Muscle of leg (tissue), 11 donors: Measurements from ENCODE around the gene WDR1. TPM values are rescaled to one million over a fixed set of nuclear protein-coding genes. Genes with fewer than 3 reads are reported as not detected.

Experiments used
- DNase-seq: peaks from one replicate; pipeline ENCODE4 v3.0.0; 2013
- H3K27ac ChIP-seq: one replicate; pipeline ENCODE4 v1.5.1; 2013; ENCODE audit warnings: mild to moderate bottlenecking, low read length, control low read depth
- H3K27me3 ChIP-seq: one replicate; pipeline ENCODE4 v1.6.1; 2013; ENCODE audit warnings: low read length; ENCODE audit not compliant: control insufficient read depth, insufficient read depth
- H3K36me3 ChIP-seq: one replicate; pipeline ENCODE4 v1.6.1; 2013; ENCODE audit warnings: low read length; ENCODE audit not compliant: control insufficient read depth, insufficient read depth
- H3K4me1 ChIP-seq: one replicate; pipeline ENCODE4 v1.6.1; 2013; ENCODE audit warnings: low read length; ENCODE audit not compliant: control insufficient read depth, insufficient read depth
- H3K4me3 ChIP-seq: one replicate; pipeline ENCODE4 v1.5.1; 2013; ENCODE audit warnings: low read length, control low read depth
- H3K9me3 ChIP-seq: replicated peaks from 2 replicates; pipeline ENCODE4 v1.6.1; 2013; ENCODE audit warnings: low read depth, low read length; ENCODE audit not compliant: control insufficient read depth
- WGBS: methylation state at CpG from one replicate; pipeline ENCODE4 v1.1.5; 2013; ENCODE audit warnings: missing lambda C conversion rate; ENCODE audit not compliant: insufficient coverage; 5-methylcytosine and 5-hydroxymethylcytosine counted together
- polyA plus RNA-seq, 8 donors: library from polyadenylated mRNA; unstranded; fragments of 120-200 nt; gene quantifications; one replicate each; pipeline versions ENCODE4 v1.2.1 to v1.2.3, GENCODE V29; 2013; ENCODE audit warnings: inconsistent platforms in 1 of 8, low replicate concordance in 1 of 8; ENCODE audit not compliant: insufficient read length in 8 of 8, insufficient read depth in 1 of 8
- total RNA-seq: library from RNA; stranded (reverse); fragments of 120-200 nt; gene quantifications from one replicate; pipeline ENCODE4 v1.2.4, GENCODE V29; 2013

Gene WDR1
- total and polyA plus RNA-seq, 9 donors = 97.0 to 178 (median 152) TPM

- 23% methylated on average over 3 of the region's 7 CpGs for WGBS
- H3K36me3 ChIP-seq = no peaks in the 10 kb centered on the region
- H3K27me3 ChIP-seq = no peaks in the 10 kb centered on the region
- H3K4me1 ChIP-seq = peaks cover 58% of the 10 kb centered on the region
- DNase-seq = no peak
- H3K9me3 ChIP-seq = no peaks in the 10 kb centered on the region
- no peak overlapping the region for H3K4me3 ChIP-seq
- H3K27ac ChIP-seq = peak overlapping the region; percentile 42
These were observed 85.5 kb downstream of the WDR1 start for GRCh38 chr4:10030972-10031667.

- no peaks in the 10 kb centered on the region for H3K27me3 ChIP-seq
- H3K27ac ChIP-seq = no peak overlapping the region
- no peaks in the 10 kb centered on the region for H3K36me3 ChIP-seq
- no peaks in the 10 kb centered on the region for H3K9me3 ChIP-seq
- peaks cover 48% of the 10 kb centered on the region for H3K4me1 ChIP-seq
- WGBS = no CpG with 5 or more reads among the region's 4 CpGs
- DNase-seq = no peak
- no peak overlapping the region for H3K4me3 ChIP-seq
These were observed 87.2 kb downstream of the WDR1 start for GRCh38 chr4:10029403-10029802.

GRCh38 chr4:10028910-10029309 lies 87.7 kb downstream of the WDR1 start:
- 60% methylated on average over 3 of the region's 4 CpGs for WGBS
- no peaks in the 10 kb centered on the region for H3K9me3 ChIP-seq
- H3K36me3 ChIP-seq = no peaks in the 10 kb centered on the region
- H3K4me3 ChIP-seq = no peak overlapping the region
- DNase-seq = no peak
- H3K27me3 ChIP-seq = no peaks in the 10 kb centered on the region
- peaks cover 46% of the 10 kb centered on the region for H3K4me1 ChIP-seq
- no peak overlapping the region for H3K27ac ChIP-seq

- H3K4me3 ChIP-seq = no peak overlapping the region
- DNase-seq = peak; percentile 54
- H3K9me3 ChIP-seq = no peaks in the 10 kb centered on the region
- no peaks in the 10 kb centered on the region for H3K27me3 ChIP-seq
- H3K4me1 ChIP-seq = peaks cover 42% of the 10 kb centered on the region
- no peaks in the 10 kb centered on the region for H3K36me3 ChIP-seq
- no peak overlapping the region for H3K27ac ChIP-seq
- WGBS = 72% methylated on average over 2 of the region's 9 CpGs
These were observed 90.1 kb downstream of the WDR1 start for GRCh38 chr4:10026485-10026884.

GRCh38 chr4:10025230-10025806 lies 91.3 kb downstream of the WDR1 start:
- Histone ChIP-seq H3K27me3 (no peaks in the 10 kb centered on the region), H3K4me1 (peaks cover 41% of the 10 kb centered on the region), H3K27ac (no peak overlapping the region), H3K4me3 (no peak overlapping the region), H3K9me3 (no peaks in the 10 kb centered on the region), H3K36me3 (no peaks in the 10 kb centered on the region)
- no CpG with 5 or more reads among the region's 3 CpGs for WGBS
- no peak for DNase-seq

Other genes with a start within 250 kb of the WDR1 start
- 2.4 TPM for gene SLC2A9, start 95.3 kb downstream of the WDR1 start, total RNA-seq
- 1 to 10 TPM; 2.6 to 5.0 (median 3.6) TPM for gene SLC2A9, start 95.3 kb downstream of the WDR1 start, polyA plus RNA-seq